Kidney (tissue), 14 donors: ENCODE data around the gene CCDC85A. TPM values are rescaled to one million over a fixed set of nuclear protein-coding genes. Genes with fewer than 3 reads are reported as not detected.

Source experiments
- DNase-seq, 5 donors: peaks; one replicate each; pipeline ENCODE4 v3.0.0-alpha.2; 2013 to 2020
- FAIRE-seq: peaks from 2 replicates; lab custom pipeline; 2012; peaks lifted over from hg19 to GRCh38; lab: Jason Lieb, UNC
- H3K27ac ChIP-seq, 2 donors: one replicate each; pipeline ENCODE4 v1.7.0; 2013; ENCODE audit warnings: low read depth in 2 of 2, low read length in 2 of 2, inconsistent platforms in 1 of 2
- H3K27me3 ChIP-seq: one replicate; pipeline ENCODE4 v1.7.1; 2013; ENCODE audit warnings: low read length, inconsistent platforms; ENCODE audit not compliant: control insufficient read depth, insufficient read depth
- H3K36me3 ChIP-seq, 3 donors: one replicate each; pipeline versions ENCODE4 v1.7.0 to v1.7.1; 2013; ENCODE audit warnings: low read length in 3 of 3, control low read depth in 1 of 3, inconsistent platforms in 1 of 3; ENCODE audit not compliant: insufficient read depth in 3 of 3, control insufficient read depth in 2 of 3
- H3K4me1 ChIP-seq, 3 donors: one replicate each; pipeline versions ENCODE4 v1.7.0 to v1.7.1; 2013; ENCODE audit warnings: low read length in 3 of 3, inconsistent platforms in 1 of 3, low read depth in 1 of 3; ENCODE audit not compliant: control insufficient read depth in 2 of 3, insufficient read depth in 2 of 3
- H3K4me3 ChIP-seq, 3 donors: one replicate each; pipeline versions ENCODE4 v1.7.0 to v1.8.1; 2013; ENCODE audit warnings: low read length in 3 of 3, control low read depth in 1 of 3, inconsistent platforms in 1 of 3
- H3K9ac ChIP-seq, 3 donors: one replicate each; pipeline versions ENCODE4 v1.7.0 to v1.7.1; 2013; ENCODE audit warnings: low read length in 3 of 3, control low read depth in 1 of 3, inconsistent platforms in 1 of 3
- H3K9me3 ChIP-seq, 3 donors: one replicate each; pipeline versions ENCODE4 v1.7.0 to v1.7.1; 2013; ENCODE audit warnings: low read length in 3 of 3, control low read depth in 1 of 3, inconsistent platforms in 1 of 3; ENCODE audit not compliant: control insufficient read depth in 2 of 3, insufficient read depth in 1 of 3
- intact Hi-C: fragments of 100-400 bp; cut with DNase I; formaldehyde crosslinking; loops from one replicate; pipeline ENCODE4 v1.11.1; 2022
- polyA plus RNA-seq: library from polyadenylated mRNA; stranded (reverse); fragments of 350-450 nt; fragmentation: Illumina TruSeq; extraction: RNeasy Lipid Tissue Mini Kit (QIAGEN cat#74804); gene quantifications from one replicate; pipeline ENCODE4 v1.2.3, GENCODE V29; 2014; ENCODE audit warnings: low read depth, low replicate concordance; ENCODE audit not compliant: insufficient read depth
- total RNA-seq: library from RNA; stranded (reverse); fragmentation: NEBNext Ultra II Directional; extraction: Animal tissue kit (Norgen Biotek cat#: 25700); gene quantifications from one replicate; pipeline ENCODE4 v1.2.1, GENCODE V29; 2021
- TF ChIP-seq, protein P1 (sequence below): IDR thresholded peaks from 3 replicates; pipeline ENCODE4 v1.5.1; 2012; ENCODE audit warnings: mild to moderate bottlenecking, moderate library complexity, borderline replicate concordance; ENCODE audit not compliant: insufficient read depth; ENCODE audit errors: extremely low read depth
- donor health status: control.
- donor health status: control.
- donor health status: control.
- donor health status: control.
- donor health status: control.
- donor health status: DM: yes; HTN: yes; CAD: no.
- donor health status: Normal renal cell carcinoma (clear cell type).

Gene CCDC85A
- total and polyA plus RNA-seq, 2 donors from 2014 or later = 0.65 to 2.1 TPM

DNA sequence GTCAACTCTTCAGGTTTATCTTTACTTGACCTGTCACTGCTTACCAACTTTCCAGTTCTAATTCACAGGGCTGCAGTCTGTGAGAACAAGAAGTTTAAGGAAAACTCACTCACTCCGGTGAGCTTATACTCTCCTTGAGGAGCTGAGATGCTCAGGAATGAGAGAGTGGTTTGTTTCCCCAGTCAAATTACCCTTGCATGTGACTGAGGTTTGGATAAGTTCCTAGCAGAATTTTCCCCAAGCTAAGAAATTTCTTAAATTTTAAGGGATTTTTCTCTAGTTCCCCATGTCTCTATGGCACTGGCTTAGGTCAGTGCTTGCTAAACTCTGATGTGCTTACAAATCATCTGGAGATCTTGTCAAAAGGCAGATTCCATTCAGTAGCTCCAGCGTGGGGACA, 12.8 kb upstream of the CCDC85A start:
- TF ChIP-seq, protein P1, sequence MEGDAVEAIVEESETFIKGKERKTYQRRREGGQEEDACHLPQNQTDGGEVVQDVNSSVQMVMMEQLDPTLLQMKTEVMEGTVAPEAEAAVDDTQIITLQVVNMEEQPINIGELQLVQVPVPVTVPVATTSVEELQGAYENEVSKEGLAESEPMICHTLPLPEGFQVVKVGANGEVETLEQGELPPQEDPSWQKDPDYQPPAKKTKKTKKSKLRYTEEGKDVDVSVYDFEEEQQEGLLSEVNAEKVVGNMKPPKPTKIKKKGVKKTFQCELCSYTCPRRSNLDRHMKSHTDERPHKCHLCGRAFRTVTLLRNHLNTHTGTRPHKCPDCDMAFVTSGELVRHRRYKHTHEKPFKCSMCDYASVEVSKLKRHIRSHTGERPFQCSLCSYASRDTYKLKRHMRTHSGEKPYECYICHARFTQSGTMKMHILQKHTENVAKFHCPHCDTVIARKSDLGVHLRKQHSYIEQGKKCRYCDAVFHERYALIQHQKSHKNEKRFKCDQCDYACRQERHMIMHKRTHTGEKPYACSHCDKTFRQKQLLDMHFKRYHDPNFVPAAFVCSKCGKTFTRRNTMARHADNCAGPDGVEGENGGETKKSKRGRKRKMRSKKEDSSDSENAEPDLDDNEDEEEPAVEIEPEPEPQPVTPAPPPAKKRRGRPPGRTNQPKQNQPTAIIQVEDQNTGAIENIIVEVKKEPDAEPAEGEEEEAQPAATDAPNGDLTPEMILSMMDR = no peak
- FAIRE-seq = no peak
- Histone ChIP-seq H3K9ac (no peak overlapping the region), H3K27me3 (no peaks in the 10 kb centered on the region), H3K4me1 (no peaks in the 10 kb centered on the region), H3K27ac (no peak overlapping the region), H3K9me3 (no peaks in the 10 kb centered on the region), H3K36me3 (no peaks in the 10 kb centered on the region), H3K4me3 (no peak overlapping the region)
- intact Hi-C loops = no loop called here
- no peak for DNase-seq

DNA sequence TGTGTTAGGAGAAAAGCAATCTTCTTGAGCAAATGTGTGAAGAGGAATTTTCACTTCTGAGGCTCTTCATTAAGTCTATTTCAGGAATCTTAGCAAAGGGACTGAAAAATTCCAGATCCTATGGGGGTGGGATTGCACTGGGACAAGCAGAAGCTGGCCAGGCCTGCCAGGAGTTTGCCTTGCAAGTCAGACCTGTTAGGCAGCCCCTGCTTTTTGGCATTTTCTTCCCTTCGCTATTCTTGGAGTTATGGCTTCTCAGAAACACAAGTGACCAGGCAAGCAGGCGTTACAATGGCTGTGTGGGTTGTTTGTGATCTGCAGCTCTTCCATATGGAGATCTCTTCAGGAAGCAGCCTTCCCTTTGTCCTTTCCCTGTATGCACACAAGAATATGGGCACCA, 8.0 kb upstream of the CCDC85A start:
- no peaks in the 10 kb centered on the region for H3K4me1 ChIP-seq
- no peaks in the 10 kb centered on the region for H3K36me3 ChIP-seq
- DNase-seq = no peak
- H3K9me3 ChIP-seq = no peaks in the 10 kb centered on the region
- H3K9ac ChIP-seq = no peak overlapping the region
- intact Hi-C loops = no loop called here
- TF ChIP-seq, protein P1 = no peak
- FAIRE-seq = no peak
- H3K4me3 ChIP-seq = no peak overlapping the region
- H3K27ac ChIP-seq = no peak overlapping the region
- H3K27me3 ChIP-seq = no peaks in the 10 kb centered on the region

DNA sequence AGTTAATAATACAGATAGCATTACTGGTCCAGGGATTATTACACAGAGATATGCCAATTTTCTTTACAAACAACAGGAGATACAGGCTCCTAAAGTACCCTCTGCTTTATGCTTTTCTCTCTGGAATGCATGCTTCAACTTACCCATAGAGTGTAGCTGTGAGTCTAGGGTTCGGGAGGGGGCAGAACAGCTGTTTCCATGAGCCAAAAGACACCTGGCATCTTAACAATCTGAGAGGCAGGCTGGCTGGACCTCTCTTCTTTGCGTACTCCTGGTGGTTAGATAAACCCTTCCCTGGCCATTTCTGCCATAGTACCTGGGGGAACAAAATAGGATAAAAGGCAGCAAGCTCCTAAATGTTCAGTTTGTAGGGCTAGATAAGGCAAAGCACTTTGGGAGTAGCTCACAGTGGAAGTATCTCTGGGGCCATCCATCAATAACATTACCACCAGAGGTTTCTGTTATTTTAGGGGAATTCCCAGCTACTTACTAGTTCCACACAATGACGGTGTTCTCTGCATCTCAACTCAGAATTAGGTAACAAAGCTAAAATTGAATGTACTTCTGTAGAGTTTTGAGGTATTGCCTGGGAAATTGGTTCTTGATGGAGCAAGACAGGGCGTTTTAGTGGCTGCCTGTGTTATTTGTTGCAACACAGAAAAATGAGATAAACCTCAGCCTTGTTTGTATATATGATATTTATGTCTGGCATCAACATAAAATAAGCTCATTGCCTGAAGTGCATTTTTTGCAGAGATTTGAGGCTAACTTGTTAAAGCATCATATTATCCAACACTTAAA, 6.2 kb upstream of the CCDC85A start:
- H3K27ac ChIP-seq = no peak overlapping the region
- TF ChIP-seq, protein P1 = no peak

DNA sequence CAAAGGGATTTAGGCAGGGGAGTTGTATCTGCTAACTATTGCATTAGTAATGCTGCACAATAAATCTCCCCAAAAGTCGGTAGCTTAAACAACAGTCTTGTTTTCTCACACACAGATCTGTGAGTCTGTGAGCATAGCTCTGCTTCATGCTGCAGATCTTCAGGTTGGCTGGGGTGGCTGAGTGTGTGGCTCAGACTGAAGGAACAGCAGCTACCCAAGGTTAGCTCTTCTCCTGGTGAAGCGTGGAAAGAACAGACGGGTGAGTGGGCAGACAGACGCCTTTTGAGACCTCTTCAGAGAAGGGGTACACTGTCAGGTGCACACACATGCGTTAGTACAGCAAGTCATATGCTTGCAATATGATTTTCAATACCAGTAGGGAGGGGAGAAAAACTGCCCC, 3.9 kb upstream of the CCDC85A start:
- intact Hi-C loops = loop anchor here (5.0 kb wide), 1 partner anchor 572 kb away; no protein-coding TSS in a partner anchor
- Histone ChIP-seq H3K4me1 (peaks cover 0 to 3% (median 0%) of the 10 kb centered on the region in 3 donors), H3K9ac (no peak overlapping the region), H3K36me3 (no peaks in the 10 kb centered on the region), H3K27me3 (no peaks in the 10 kb centered on the region), H3K9me3 (no peaks in the 10 kb centered on the region), H3K27ac (no peak overlapping the region), H3K4me3 (no peak overlapping the region)
- FAIRE-seq = no peak
- TF ChIP-seq, protein P1 = no peak
- DNase-seq = no peak

More for the DNA sequence above, 6.2 kb upstream of the CCDC85A start:
- Histone ChIP-seq H3K9me3 (no peaks in the 10 kb centered on the region), H3K4me1 (no peaks in the 10 kb centered on the region), H3K9ac (no peak overlapping the region), H3K4me3 (no peak overlapping the region), H3K27me3 (no peaks in the 10 kb centered on the region), H3K36me3 (no peaks in the 10 kb centered on the region)
- intact Hi-C loops = no loop called here
- FAIRE-seq (no peak), DNase-seq (no peak)
